DND-41 (cell line): ENCODE results near the gene CLDN6.
A peak's percentile ranks its signal among the peaks of the same experiment; 100 is the strongest.

Experiments
- EZH2 ChIP-seq: IDR thresholded peaks from 3 replicates; pipeline ENCODE4 v1.6.1; 2012; ENCODE audit warnings: borderline replicate concordance, low read depth, mild to moderate bottlenecking, moderate library complexity, low read length, inconsistent platforms; ENCODE audit not compliant: severe bottlenecking
- TF ChIP-seq, protein P1 (sequence below): IDR thresholded peaks from 2 replicates; pipeline ENCODE4 v1.5.1; 2012; ENCODE audit warnings: borderline replicate concordance, low read length, moderate library complexity, mild to moderate bottlenecking; ENCODE audit not compliant: poor library complexity, severe bottlenecking; ENCODE audit errors: extremely low read depth

DNA sequence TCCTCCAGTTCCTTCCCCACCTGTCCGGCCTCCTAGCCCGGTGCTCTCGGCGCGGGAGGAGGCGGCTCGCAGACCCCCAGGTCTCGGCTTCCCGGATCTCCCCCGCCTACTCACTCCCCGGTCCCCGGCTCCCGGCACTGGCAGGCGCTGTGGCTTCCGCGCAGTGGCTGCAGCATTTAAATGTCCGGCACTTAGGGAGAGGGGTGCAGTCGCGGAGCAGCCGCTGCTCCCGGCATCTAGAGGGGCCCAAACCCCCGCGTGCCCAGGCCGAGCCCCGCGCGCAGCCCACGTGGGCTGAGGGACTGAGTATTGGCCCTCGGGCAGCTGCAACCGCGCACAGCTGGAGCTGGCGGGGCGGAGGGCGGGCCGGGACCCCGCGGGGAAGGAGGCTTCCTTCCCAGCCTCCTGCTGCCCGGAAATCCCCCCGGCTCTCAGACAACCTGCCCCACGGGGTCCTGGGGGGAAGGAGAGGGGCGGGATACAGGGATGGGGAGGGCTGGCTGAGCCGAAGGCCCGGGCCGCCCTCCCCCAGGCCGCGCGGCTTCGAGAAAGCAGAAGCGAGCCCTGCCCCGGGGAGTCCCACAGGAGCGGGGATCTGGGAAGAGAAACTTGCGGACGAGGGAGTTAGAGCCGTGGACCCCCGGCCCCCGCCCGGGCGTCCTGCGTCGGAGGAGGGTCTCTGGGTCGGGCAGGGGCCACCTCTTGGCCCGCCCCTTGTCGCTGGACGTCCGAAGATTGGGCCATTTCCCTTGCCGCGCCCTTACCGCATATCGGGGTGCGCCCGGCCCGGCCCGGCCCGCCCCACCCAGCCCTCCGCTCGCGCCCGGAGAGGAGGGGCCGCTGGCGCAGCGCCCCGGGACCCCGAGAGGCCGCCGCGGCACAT, 28.0 kb upstream of the CLDN6 start, which contains the start of gene MMP25:
- TF ChIP-seq EZH2 = peak; percentile 86
- TF ChIP-seq, protein P1, sequence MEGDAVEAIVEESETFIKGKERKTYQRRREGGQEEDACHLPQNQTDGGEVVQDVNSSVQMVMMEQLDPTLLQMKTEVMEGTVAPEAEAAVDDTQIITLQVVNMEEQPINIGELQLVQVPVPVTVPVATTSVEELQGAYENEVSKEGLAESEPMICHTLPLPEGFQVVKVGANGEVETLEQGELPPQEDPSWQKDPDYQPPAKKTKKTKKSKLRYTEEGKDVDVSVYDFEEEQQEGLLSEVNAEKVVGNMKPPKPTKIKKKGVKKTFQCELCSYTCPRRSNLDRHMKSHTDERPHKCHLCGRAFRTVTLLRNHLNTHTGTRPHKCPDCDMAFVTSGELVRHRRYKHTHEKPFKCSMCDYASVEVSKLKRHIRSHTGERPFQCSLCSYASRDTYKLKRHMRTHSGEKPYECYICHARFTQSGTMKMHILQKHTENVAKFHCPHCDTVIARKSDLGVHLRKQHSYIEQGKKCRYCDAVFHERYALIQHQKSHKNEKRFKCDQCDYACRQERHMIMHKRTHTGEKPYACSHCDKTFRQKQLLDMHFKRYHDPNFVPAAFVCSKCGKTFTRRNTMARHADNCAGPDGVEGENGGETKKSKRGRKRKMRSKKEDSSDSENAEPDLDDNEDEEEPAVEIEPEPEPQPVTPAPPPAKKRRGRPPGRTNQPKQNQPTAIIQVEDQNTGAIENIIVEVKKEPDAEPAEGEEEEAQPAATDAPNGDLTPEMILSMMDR = no peak
